Measurements from ENCODE around the gene ACP5. TPM values are rescaled to one million over a fixed set of nuclear protein-coding genes. Genes with fewer than 3 reads are reported as not detected.
A peak's percentile ranks its signal among the peaks of the same experiment; 100 is the strongest.

Gene ACP5
- total RNA-seq, 1 donor from 2014 or later = not detected

DNA sequence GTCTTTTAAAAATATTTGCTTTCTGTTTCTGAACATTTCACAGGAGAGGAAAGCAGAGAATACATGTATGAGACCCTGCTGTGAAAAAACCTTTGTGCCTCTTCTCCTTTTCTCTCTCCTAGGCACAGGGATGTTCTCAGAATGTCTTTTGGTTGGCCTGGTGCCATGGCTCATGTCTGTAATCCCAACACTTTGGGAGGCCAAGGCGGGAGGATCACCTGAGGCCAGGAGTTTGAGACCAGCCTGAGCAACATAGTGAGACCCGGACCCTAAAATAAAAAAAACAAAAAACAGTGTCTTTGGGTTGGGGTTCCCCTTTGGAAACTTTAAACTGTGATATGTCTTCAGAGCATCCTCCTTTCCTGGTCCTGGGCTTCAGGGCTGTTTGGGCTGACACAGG is 21.3 kb upstream of the ACP5 start:
- Mint-ChIP-seq H3K27me3 (ENCODE audit: unreplicated experiment) (peaks cover 1% of the 10 kb centered on the region), H3K36me3 (ENCODE audit: unreplicated experiment) (peaks cover 15% of the 10 kb centered on the region), H3K4me1 (ENCODE audit: low read depth, unreplicated experiment) (peaks cover 21% of the 10 kb centered on the region), H3K27ac (ENCODE audit: unreplicated experiment) (peak overlapping the region; percentile 81), H3K9me3 (ENCODE audit: unreplicated experiment) (peaks cover 3% of the 10 kb centered on the region), H3K4me3 (ENCODE audit: unreplicated experiment) (peak overlapping the region; percentile 98)
- TF ChIP-seq, protein P1, sequence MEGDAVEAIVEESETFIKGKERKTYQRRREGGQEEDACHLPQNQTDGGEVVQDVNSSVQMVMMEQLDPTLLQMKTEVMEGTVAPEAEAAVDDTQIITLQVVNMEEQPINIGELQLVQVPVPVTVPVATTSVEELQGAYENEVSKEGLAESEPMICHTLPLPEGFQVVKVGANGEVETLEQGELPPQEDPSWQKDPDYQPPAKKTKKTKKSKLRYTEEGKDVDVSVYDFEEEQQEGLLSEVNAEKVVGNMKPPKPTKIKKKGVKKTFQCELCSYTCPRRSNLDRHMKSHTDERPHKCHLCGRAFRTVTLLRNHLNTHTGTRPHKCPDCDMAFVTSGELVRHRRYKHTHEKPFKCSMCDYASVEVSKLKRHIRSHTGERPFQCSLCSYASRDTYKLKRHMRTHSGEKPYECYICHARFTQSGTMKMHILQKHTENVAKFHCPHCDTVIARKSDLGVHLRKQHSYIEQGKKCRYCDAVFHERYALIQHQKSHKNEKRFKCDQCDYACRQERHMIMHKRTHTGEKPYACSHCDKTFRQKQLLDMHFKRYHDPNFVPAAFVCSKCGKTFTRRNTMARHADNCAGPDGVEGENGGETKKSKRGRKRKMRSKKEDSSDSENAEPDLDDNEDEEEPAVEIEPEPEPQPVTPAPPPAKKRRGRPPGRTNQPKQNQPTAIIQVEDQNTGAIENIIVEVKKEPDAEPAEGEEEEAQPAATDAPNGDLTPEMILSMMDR (IDR thresholded peaks at IDR 0.05; ENCODE audit: partially characterized antibody, unreplicated experiment) = no peak
- DNase-seq = no peak

DNA sequence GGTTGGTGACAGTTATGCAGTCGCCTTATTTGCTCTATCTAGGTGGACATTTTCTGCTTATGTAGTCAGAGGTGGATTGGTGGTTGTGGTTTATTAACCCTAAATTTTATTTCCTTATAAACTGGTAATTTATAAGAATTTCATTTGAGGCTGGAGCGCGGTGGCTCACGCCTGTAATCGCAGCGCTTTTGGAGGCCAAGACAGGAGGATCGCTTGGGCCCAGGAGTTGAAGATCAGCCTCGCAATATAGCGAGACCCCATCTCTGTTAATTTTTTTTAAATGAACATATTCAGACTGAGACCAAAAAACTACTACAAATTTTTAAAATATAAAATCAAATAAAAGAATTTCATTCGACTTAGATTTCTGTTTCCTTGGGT is 20.6 kb upstream of the ACP5 start:
- TF ChIP-seq, protein P1 (IDR thresholded peaks at IDR 0.05; ENCODE audit: partially characterized antibody, unreplicated experiment) = no peak
- DNase-seq = no peak
- Mint-ChIP-seq H3K27ac (ENCODE audit: unreplicated experiment) (peak overlapping the region; percentile 99), H3K27me3 (ENCODE audit: unreplicated experiment) (peaks cover 1% of the 10 kb centered on the region), H3K36me3 (ENCODE audit: unreplicated experiment) (peaks cover 11% of the 10 kb centered on the region), H3K4me1 (ENCODE audit: low read depth, unreplicated experiment) (peaks cover 21% of the 10 kb centered on the region), H3K4me3 (ENCODE audit: unreplicated experiment) (peak overlapping the region; percentile 98), H3K9me3 (ENCODE audit: unreplicated experiment) (peaks cover 3% of the 10 kb centered on the region)

DNA sequence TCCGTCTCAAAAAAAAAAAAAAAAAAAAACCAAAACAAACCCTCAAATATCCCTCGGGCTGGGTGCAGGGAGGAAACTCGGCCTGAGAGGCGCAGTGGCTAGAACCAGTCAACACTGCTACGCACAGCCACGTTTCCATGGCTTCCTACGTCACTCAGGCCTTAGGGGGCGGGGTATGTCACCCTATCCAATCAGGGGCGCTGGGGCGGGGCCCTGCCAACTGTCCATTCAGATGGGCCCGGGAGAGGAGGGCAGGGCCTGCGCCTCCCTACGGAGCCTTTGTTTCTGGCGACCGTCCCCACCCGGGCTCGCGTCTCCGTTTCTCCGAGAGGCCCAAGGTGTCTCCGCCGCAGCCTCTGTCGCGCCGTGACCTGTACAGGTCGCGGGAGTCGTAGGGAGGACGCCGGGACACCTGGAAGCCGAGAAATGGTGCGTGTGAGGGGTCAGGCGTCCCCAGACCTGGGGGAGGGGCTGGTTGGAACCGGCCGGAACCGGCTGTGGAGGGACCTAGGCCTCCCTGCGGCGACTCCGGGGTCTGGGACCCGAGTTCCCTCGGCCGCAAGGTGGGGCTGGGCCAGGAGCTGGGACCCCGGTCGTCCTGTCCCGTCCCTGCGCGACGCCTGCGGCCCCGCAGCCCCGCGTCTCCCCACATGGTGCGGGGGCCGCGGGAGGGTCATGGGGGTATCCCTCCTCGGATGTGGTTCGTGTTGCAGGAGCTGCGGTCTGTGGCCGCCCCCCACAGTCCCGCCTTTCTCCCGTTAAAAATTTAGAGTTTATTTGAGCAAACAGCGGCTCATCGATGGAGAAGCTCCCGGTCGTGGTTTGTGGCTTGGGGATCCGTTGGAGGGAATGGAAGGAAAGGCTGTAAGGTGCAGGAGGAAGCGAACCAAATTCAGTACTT is 20.0 kb upstream of the ACP5 start, which contains the start of gene ZNF627:
Gene ZNF627 (plus strand): TSS at position 282 of the 901 bp plus-strand sequence. CDS start 145 bp downstream, at position 427.
- H3K36me3 Mint-ChIP-seq (ENCODE audit: unreplicated experiment) = peaks cover 5% of the 10 kb centered on the region
- peaks cover 1% of the 10 kb centered on the region for H3K27me3 Mint-ChIP-seq (ENCODE audit: unreplicated experiment)
- H3K4me1 Mint-ChIP-seq (ENCODE audit: low read depth, unreplicated experiment) = peaks cover 17% of the 10 kb centered on the region
- TF ChIP-seq, protein P1 (IDR thresholded peaks at IDR 0.05; ENCODE audit: partially characterized antibody, unreplicated experiment) = peak; percentile 13
- peak; percentile 99 for DNase-seq
- H3K27ac Mint-ChIP-seq (ENCODE audit: unreplicated experiment) = peak within 1 kb of the TSS; percentile 99
- peaks cover 1% of the 10 kb centered on the region for H3K9me3 Mint-ChIP-seq (ENCODE audit: unreplicated experiment)
- H3K4me3 Mint-ChIP-seq (ENCODE audit: unreplicated experiment) = peak within 1 kb of the TSS; percentile 98

DNA sequence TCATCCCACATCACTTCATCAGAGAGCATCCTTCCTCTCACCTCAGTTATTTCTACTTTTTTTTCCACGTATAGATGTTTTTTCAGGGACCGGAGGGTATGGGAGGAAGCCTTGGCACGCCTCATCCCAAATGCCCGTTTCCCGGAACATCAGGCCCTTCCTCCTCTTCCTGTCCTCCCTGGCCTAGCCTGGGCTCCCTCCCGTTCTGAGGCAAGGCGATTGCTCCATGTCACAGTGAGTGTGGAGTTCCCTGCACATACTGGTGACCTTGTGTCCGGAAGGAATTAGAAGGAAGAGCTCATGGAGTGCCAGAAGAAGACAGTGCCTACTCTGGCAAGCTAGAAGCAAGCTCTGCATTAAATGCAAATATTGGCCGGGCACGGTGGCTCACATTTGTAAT is 18.7 kb upstream of the ACP5 start:
- H3K4me3 Mint-ChIP-seq (ENCODE audit: unreplicated experiment) = peak overlapping the region; percentile 30
- peaks cover 1% of the 10 kb centered on the region for H3K27me3 Mint-ChIP-seq (ENCODE audit: unreplicated experiment)
- no peak overlapping the region for H3K27ac Mint-ChIP-seq (ENCODE audit: unreplicated experiment)

More for the DNA sequence above, 18.7 kb upstream of the ACP5 start:
- no peak for DNase-seq
- H3K36me3 Mint-ChIP-seq (ENCODE audit: unreplicated experiment) = no peaks in the 10 kb centered on the region
- peaks cover 3% of the 10 kb centered on the region for H3K9me3 Mint-ChIP-seq (ENCODE audit: unreplicated experiment)
- TF ChIP-seq, protein P1 (IDR thresholded peaks at IDR 0.05; ENCODE audit: partially characterized antibody, unreplicated experiment) = no peak
- H3K4me1 Mint-ChIP-seq (ENCODE audit: low read depth, unreplicated experiment) = peaks cover 11% of the 10 kb centered on the region
